Measurements from ENCODE around the gene USP30.

USP30 gene

DNA sequence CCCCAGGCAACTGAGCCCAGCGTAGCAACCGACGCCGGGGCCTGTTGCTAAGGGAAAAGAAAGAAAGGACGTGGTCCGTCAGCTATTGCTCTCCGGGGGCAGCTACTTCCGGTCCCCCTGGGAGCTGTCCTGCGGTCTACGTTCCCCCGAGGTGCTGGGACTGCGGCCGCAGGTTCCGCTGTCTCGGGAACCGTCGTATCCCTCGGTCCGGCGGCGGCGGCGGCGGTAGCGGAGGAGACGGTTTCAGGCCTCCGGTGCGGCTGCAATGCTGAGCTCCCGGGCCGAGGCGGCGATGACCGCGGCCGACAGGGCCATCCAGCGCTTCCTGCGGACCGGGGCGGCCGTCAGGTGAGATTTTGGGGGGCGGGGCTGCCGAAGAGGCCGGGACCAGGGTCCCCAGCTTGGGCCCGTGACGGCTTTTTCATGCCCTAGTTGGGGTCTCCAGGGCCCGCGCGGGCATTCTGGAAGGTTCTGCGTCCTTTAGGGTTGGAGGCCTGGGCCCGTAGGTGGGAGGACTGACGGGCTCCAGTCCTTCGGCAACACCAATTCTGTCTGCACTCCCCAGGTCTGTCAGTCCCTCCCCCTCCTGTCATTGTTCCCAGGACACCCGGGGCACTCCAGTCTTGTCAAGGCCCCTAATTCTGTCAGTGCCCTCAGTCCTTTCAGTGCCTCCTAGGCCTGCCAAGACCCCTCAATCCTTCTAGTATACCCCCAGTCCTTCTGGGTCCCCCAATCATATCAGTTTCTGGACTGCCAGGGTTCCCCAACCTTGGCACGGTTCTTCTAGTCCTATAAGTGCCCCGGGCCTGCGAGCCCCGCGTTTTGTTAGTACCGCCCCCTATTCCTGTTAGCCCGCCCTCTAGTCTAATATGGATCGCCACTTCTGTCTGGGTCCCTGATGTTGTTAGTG is at the start of gene USP30:
Gene USP30, plus strand, starts transcription at position 163 of the 910 bp plus-strand sequence. Its CDS starts 103 bp downstream, at position 266.
- peak within 1 kb of the TSS; percentile 92 for H3K4me3 ChIP-seq (ENCODE audit: low read depth, low read length)
- TF ChIP-seq, protein P1, sequence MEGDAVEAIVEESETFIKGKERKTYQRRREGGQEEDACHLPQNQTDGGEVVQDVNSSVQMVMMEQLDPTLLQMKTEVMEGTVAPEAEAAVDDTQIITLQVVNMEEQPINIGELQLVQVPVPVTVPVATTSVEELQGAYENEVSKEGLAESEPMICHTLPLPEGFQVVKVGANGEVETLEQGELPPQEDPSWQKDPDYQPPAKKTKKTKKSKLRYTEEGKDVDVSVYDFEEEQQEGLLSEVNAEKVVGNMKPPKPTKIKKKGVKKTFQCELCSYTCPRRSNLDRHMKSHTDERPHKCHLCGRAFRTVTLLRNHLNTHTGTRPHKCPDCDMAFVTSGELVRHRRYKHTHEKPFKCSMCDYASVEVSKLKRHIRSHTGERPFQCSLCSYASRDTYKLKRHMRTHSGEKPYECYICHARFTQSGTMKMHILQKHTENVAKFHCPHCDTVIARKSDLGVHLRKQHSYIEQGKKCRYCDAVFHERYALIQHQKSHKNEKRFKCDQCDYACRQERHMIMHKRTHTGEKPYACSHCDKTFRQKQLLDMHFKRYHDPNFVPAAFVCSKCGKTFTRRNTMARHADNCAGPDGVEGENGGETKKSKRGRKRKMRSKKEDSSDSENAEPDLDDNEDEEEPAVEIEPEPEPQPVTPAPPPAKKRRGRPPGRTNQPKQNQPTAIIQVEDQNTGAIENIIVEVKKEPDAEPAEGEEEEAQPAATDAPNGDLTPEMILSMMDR (conservative IDR thresholded peaks at IDR 0.05; ENCODE audit: low read depth, low read length) = no peak
- peak; percentile 92 for DNase-seq (ENCODE audit: low read depth)

- no peak overlapping the region for H3K4me3 ChIP-seq (ENCODE audit: low read depth, low read length)
- TF ChIP-seq, protein P1 (conservative IDR thresholded peaks at IDR 0.05; ENCODE audit: low read depth, low read length) = no peak
- DNase-seq (ENCODE audit: low read depth) = no peak
Observed at GRCh38 chr12:109004017-109004416, 48.4 kb upstream of the USP30 start.

- TF ChIP-seq, protein P1 (conservative IDR thresholded peaks at IDR 0.05; ENCODE audit: low read depth, low read length) = no peak
- DNase-seq (ENCODE audit: low read depth) = no peak
- no peak overlapping the region for H3K4me3 ChIP-seq (ENCODE audit: low read depth, low read length)
Observed at GRCh38 chr12:109009766-109010165, 42.6 kb upstream of the USP30 start.

- no peak overlapping the region for H3K4me3 ChIP-seq (ENCODE audit: low read depth, low read length)
- TF ChIP-seq, protein P1 (conservative IDR thresholded peaks at IDR 0.05; ENCODE audit: low read depth, low read length) = no peak
- no peak for DNase-seq (ENCODE audit: low read depth)
Observed at GRCh38 chr12:109010259-109010658, 42.1 kb upstream of the USP30 start.

GRCh38 chr12:109014984-109015765 is 37.2 kb upstream of the USP30 start:
- TF ChIP-seq, protein P1 (conservative IDR thresholded peaks at IDR 0.05; ENCODE audit: low read depth, low read length) = no peak
- DNase-seq (ENCODE audit: low read depth) = no peak
- H3K4me3 ChIP-seq (ENCODE audit: low read depth, low read length) = no peak overlapping the region

DNA sequence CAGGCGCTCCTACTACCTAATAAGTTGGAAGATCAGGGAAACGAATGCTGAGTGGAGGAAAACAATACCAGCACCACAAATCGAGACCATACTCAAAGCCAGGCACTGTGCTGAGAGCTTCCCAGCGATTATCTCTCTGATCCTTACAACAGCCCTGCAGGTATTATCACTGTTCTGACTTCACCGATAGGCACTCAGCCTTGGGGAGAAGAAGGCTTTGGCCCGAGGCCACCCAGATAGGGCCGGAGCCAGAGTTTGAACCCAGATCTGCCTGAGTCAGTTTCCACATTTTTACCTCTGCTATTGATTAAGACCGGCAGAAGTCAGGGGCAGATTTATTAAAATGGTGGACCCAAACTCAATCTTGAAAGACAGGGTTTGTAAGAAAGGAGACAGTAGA is 36.4 kb upstream of the USP30 start:
- TF ChIP-seq, protein P1 (conservative IDR thresholded peaks at IDR 0.05; ENCODE audit: low read depth, low read length) = no peak
- DNase-seq (ENCODE audit: low read depth) = no peak
- no peak overlapping the region for H3K4me3 ChIP-seq (ENCODE audit: low read depth, low read length)
